ENCODE results near the gene CERCAM. TPM values are rescaled to one million over a fixed set of nuclear protein-coding genes. Genes with fewer than 3 reads are reported as not detected.
"Not testable (repeated sequence)": the region's sequence is repeated elsewhere in the genome, so short reads cannot be mapped to it uniquely, and the experiment has no call there.

The CERCAM gene
- total and polyA plus RNA-seq, 2 experiments from 2014 or later = 49.2 to 117 TPM

- no peaks in the 10 kb centered on the region for H3K27me3 ChIP-seq
- no peak overlapping the region for H3K27ac ChIP-seq
- no peak overlapping the region for H2AFZ ChIP-seq
- no peak for DNase-seq (ENCODE audit: low spot score)
- H3K9me3 ChIP-seq (ENCODE audit: low read depth) = no peaks in the 10 kb centered on the region
- H3K4me3 ChIP-seq = no peak overlapping the region
- H3K79me2 ChIP-seq = no peaks in the 10 kb centered on the region
- no peaks in the 10 kb centered on the region for H3K36me3 ChIP-seq (replicated peaks; ENCODE audit: insufficient read depth, low read depth)
- peaks cover 12% of the 10 kb centered on the region for H3K4me1 ChIP-seq (ENCODE audit: insufficient read depth)
- TF ChIP-seq EZH2 (IDR thresholded peaks at IDR 0.05; ENCODE audit: borderline replicate concordance) = no peak
- TF ChIP-seq EZH2phosphoT487 (IDR thresholded peaks at IDR 0.05; ENCODE audit: low read depth, severe bottlenecking, unreplicated experiment) = no peak
- TF ChIP-seq CTCF (IDR thresholded peaks at IDR 0.05; ENCODE audit: poor library complexity) = no peak
- 93% methylated on average over 5 of the region's 5 CpGs for WGBS (ENCODE audit: low lambda C conversion rate, missing lambda C conversion rate)
- H3K9me2 ChIP-seq (replicated peaks; ENCODE audit: insufficient read depth) = no peaks in the 10 kb centered on the region
- H3K4me2 ChIP-seq = no peak overlapping the region
- no peaks in the 10 kb centered on the region for H4K20me1 ChIP-seq (ENCODE audit: insufficient read depth, poor library complexity, severe bottlenecking)
Observed at GRCh38 chr9:128422783-128423150, 2.1 kb downstream of the CERCAM start.

GRCh38 chr9:128423356-128423755 is 2.7 kb downstream of the CERCAM start:
- H3K4me2 ChIP-seq; H3K4me3 ChIP-seq; H3K27ac ChIP-seq; DNase-seq (ENCODE audit: low spot score); H3K36me3 ChIP-seq (replicated peaks; ENCODE audit: insufficient read depth, low read depth); H4K20me1 ChIP-seq (ENCODE audit: insufficient read depth, poor library complexity, severe bottlenecking); H3K79me2 ChIP-seq; H3K27me3 ChIP-seq; H3K9me3 ChIP-seq (ENCODE audit: low read depth); H3K9me2 ChIP-seq (replicated peaks; ENCODE audit: insufficient read depth); H2AFZ ChIP-seq: not testable (repeated sequence)
- H3K4me1 ChIP-seq (ENCODE audit: insufficient read depth) = peaks cover 12% of the 10 kb centered on the region
- WGBS (ENCODE audit: low lambda C conversion rate, missing lambda C conversion rate) = 85% methylated on average over 6 of the region's 6 CpGs

- no peak for DNase-seq (ENCODE audit: low spot score)
- H3K4me1 ChIP-seq (ENCODE audit: insufficient read depth) = peaks cover 7% of the 10 kb centered on the region
- no peaks in the 10 kb centered on the region for H3K27me3 ChIP-seq
- H2AFZ ChIP-seq = no peak overlapping the region
- WGBS (ENCODE audit: low lambda C conversion rate, missing lambda C conversion rate) = 96% methylated on average over 15 of the region's 15 CpGs
- no peak overlapping the region for H3K4me2 ChIP-seq
- H3K9me2 ChIP-seq (replicated peaks; ENCODE audit: insufficient read depth) = no peaks in the 10 kb centered on the region
- H3K9me3 ChIP-seq (ENCODE audit: low read depth) = no peaks in the 10 kb centered on the region
- H3K4me3 ChIP-seq = no peak overlapping the region
- H4K20me1 ChIP-seq (ENCODE audit: insufficient read depth, poor library complexity, severe bottlenecking) = no peaks in the 10 kb centered on the region
- no peaks in the 10 kb centered on the region for H3K36me3 ChIP-seq (replicated peaks; ENCODE audit: insufficient read depth, low read depth)
- TF ChIP-seq EZH2phosphoT487 (IDR thresholded peaks at IDR 0.05; ENCODE audit: low read depth, severe bottlenecking, unreplicated experiment) = no peak
- no peak for TF ChIP-seq EZH2 (IDR thresholded peaks at IDR 0.05; ENCODE audit: borderline replicate concordance)
- no peak for TF ChIP-seq CTCF (IDR thresholded peaks at IDR 0.05; ENCODE audit: poor library complexity)
- no peak overlapping the region for H3K27ac ChIP-seq
- H3K79me2 ChIP-seq = no peaks in the 10 kb centered on the region
Observed at GRCh38 chr9:128424268-128424780, 3.7 kb downstream of the CERCAM start.

- Histone ChIP-seq H3K79me2 (no peaks in the 10 kb centered on the region), H3K4me1 (ENCODE audit: insufficient read depth) (no peaks in the 10 kb centered on the region), H3K27ac (no peak overlapping the region), H3K4me2 (no peak overlapping the region), H3K36me3 (replicated peaks; ENCODE audit: insufficient read depth, low read depth) (no peaks in the 10 kb centered on the region), H4K20me1 (ENCODE audit: insufficient read depth, poor library complexity, severe bottlenecking) (no peaks in the 10 kb centered on the region), H3K27me3 (no peaks in the 10 kb centered on the region), H3K9me2 (replicated peaks; ENCODE audit: insufficient read depth) (no peaks in the 10 kb centered on the region), H3K9me3 (ENCODE audit: low read depth) (no peaks in the 10 kb centered on the region), H3K4me3 (no peak overlapping the region), H2AFZ (no peak overlapping the region)
- no peak for TF ChIP-seq EZH2phosphoT487 (IDR thresholded peaks at IDR 0.05; ENCODE audit: low read depth, severe bottlenecking, unreplicated experiment)
- TF ChIP-seq EZH2 (IDR thresholded peaks at IDR 0.05; ENCODE audit: borderline replicate concordance) = no peak
- no peak for TF ChIP-seq CTCF (IDR thresholded peaks at IDR 0.05; ENCODE audit: poor library complexity)
- 90% methylated on average over 22 of the region's 22 CpGs for WGBS (ENCODE audit: low lambda C conversion rate, missing lambda C conversion rate)
- DNase-seq (ENCODE audit: low spot score) = no peak
Observed at GRCh38 chr9:128428644-128429512, 8.2 kb downstream of the CERCAM start.
